GM12874 (cell line): ENCODE measurements around the gene ETNK2.
A peak's percentile ranks its signal among the peaks of the same experiment; 100 is the strongest.

Experiments
- TF ChIP-seq, protein P1 (sequence below): IDR thresholded peaks from 2 replicates; pipeline ENCODE4 v1.5.1; 2011; ENCODE audit warnings: low read depth, mild to moderate bottlenecking, control low read depth, low read length, moderate library complexity; ENCODE audit not compliant: insufficient read depth

Gene ETNK2

DNA sequence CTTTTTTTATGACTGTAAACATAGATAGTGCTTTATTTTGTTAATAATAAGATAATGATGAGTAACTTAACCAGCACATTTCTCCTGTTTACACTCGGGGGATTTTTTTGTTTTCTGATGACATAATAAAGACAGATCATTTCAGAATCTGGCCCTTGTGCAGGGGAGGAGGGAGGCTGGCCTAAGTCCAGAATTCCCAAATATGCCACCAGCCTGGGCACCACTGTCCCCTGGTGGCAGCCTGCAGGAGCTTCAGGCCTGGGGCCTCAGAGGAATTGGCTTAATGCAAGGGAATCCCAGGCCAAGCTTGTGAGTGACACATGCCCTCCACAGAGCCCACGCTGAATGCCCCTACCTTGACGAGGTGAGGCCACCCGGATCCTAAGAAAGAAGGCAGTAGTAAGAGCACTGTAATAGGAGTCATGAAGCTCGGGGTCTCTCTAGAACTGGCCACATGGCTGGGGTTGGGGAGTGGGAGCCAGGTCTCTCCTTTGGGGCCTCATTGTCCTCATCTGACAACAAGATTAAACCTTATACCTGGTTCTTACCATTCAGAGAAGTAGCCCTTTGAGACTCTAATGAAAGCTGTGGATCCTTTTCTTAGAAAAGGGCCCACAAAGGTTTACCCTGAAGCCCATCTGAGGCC is 24.1 kb downstream of the ETNK2 start:
- TF ChIP-seq, protein P1, sequence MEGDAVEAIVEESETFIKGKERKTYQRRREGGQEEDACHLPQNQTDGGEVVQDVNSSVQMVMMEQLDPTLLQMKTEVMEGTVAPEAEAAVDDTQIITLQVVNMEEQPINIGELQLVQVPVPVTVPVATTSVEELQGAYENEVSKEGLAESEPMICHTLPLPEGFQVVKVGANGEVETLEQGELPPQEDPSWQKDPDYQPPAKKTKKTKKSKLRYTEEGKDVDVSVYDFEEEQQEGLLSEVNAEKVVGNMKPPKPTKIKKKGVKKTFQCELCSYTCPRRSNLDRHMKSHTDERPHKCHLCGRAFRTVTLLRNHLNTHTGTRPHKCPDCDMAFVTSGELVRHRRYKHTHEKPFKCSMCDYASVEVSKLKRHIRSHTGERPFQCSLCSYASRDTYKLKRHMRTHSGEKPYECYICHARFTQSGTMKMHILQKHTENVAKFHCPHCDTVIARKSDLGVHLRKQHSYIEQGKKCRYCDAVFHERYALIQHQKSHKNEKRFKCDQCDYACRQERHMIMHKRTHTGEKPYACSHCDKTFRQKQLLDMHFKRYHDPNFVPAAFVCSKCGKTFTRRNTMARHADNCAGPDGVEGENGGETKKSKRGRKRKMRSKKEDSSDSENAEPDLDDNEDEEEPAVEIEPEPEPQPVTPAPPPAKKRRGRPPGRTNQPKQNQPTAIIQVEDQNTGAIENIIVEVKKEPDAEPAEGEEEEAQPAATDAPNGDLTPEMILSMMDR = peak; percentile 66

DNA sequence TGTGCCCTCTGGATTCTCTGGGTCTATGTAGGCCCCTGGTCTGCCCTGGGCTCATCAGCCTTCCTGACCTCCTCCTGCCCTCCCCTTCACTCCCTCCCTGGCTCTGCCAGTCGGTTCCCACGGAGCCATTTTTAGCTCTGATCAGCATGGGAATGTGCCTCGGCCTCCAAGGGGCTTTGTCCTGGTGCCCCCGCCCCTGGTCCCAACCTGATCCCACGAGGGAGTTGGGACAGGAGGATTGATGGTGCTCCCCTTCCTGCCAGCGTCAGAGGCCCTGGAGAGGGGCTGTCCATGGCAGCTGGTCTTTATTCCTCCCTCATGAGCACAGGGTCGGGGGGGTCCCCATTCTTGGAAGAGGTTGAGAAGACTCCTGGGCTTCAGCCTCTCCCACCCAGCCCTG is 24.9 kb downstream of the ETNK2 start:
- TF ChIP-seq, protein P1 = no peak

DNA sequence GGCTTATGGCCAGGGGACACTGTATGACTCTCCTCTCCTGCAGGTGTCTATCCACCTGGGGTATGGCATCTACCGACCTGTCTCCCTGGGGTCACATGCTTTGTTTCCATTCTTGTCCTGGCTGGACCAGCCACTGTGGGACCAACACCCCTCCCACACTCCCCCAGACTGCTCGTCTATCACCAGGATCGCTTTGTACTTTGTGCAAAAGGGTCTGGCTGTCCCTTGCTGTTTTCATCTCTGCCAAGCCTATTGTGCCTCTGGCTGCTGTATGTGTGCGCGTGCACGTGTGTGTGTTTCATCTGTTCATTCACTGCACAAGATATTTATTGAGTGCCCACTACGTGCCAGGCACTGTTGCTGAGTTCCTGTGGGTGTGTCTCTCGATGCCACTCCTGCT is 25.5 kb downstream of the ETNK2 start:
- TF ChIP-seq, protein P1 = no peak

DNA sequence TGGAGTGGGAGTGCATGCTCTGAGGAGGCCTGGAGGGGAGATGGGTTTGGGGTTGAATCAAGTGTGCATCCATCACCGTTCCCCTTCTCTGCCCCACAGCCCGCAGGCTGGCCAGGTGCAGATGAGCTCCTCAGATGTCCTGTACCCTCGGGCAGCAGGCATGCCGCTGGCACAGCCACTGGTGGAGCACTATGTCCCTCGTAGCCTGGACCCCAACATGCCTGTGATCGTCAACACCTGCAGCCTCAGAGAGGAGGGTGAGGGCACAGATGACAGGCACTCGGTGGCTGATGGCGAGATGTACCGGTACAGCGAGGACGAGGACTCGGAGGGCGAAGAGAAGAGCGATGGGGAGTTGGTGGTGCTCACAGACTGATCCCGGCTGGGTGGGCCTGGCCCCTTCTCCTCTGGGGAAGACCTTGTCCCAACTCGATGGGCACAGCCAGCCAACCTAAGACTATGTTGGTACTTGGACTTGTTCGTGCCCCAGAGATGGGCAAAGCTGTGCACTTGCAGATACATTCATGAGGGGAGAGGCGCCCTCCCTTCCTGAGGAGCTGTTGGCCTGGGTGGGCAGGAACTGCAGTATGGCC is 26.0 kb downstream of the ETNK2 start:
- TF ChIP-seq, protein P1 = no peak

DNA sequence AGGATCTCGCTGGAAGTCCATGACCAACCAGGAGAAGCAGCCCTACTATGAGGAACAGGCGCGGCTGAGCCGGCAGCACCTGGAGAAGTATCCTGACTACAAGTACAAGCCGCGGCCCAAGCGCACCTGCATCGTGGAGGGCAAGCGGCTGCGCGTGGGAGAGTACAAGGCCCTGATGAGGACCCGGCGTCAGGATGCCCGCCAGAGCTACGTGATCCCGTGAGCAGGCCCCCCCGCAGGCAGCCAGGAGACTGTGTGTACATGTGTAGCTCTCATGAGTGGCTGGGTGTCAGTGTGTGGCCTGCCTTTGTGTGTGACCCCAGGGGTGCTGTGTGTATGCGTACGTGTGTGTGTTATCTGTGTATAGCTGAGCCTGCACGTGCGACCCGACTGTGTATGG is 27.2 kb downstream of the ETNK2 start:
- TF ChIP-seq, protein P1 = no peak

DNA sequence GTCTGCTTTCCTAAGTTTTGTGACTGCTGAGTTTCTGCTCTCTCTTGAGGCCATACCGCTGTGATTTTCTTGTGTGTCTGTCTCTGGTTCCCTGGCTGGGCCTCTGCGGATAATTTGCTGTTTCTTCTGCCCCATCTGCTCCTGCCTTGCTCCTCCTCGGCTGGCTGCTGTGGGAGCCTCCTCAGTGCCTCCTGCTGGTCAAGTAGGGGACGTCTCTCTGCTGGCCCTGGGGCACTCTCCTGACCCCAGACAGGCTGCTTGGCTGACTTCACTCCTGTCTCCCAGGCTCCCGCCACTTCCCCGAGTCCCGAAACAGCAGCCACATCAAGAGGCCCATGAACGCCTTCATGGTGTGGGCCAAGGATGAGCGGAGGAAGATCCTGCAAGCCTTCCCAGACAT is 28.5 kb downstream of the ETNK2 start:
- TF ChIP-seq, protein P1 = peak; percentile 33; the same call in 1 of the 2 replicates

DNA sequence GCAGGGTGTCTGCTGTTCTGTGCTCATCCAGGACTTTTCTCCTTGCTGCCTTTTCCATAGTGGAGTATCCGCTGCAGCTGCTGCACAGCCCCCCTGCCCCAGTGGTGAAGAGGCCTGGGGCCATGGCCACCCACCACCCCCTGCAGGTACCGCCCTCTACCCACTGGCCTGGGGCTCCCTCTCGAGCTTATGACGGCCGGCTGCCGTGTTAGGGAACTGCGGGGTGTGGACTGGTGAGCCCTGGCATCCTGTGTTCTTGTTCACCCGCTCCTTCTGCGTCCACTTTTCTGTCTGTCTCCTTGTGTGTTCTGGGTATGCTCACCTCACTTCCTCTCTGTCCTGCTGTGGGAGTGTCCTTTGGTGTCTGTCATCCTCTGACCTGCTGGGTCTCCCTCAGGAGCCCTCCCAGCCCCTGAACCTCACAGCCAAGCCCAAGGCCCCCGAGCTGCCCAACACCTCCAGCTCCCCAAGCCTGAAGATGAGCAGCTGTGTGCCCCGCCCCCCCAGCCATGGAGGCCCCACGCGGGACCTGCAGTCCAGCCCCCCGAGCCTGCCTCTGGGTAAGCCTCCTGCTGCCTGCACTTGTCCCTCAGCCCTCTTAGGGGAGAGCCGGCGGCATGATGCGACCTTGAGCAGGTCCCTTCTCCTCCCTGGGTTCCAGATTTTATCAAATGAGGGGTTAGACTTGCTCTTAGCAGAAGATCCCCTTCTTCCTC is 29.8 kb downstream of the ETNK2 start:
- TF ChIP-seq, protein P1 = no peak
